Right hindlimb (tissue), 1 donor: ENCODE data around the gene MGAT5.

Experiments
- DNase-seq: peaks from one replicate; pipeline ENCODE4 v3.0.0-alpha.2; 2018

MGAT5 gene

GRCh38 chr2:134370655-134371445, 117.0 kb downstream of the MGAT5 start:
- no peak for DNase-seq

GRCh38 chr2:134372141-134372540, 118.3 kb downstream of the MGAT5 start:
- DNase-seq = no peak

GRCh38 chr2:134372611-134373131, 118.8 kb downstream of the MGAT5 start:
- peak; percentile 88 for DNase-seq

GRCh38 chr2:134375935-134376334, 122.1 kb downstream of the MGAT5 start:
- no peak for DNase-seq

- DNase-seq = no peak
These were observed 123.9 kb downstream of the MGAT5 start for GRCh38 chr2:134377730-134378129.

- no peak for DNase-seq
These were observed 125.4 kb downstream of the MGAT5 start for GRCh38 chr2:134379293-134379692.

- DNase-seq = no peak
These were observed 125.8 kb downstream of the MGAT5 start for GRCh38 chr2:134379722-134380121.

- DNase-seq = no peak
These were observed 127.3 kb downstream of the MGAT5 start for GRCh38 chr2:134381141-134381540.

GRCh38 chr2:134384131-134384530, 130.3 kb downstream of the MGAT5 start:
- no peak for DNase-seq

GRCh38 chr2:134385195-134385594, 131.3 kb downstream of the MGAT5 start:
- no peak for DNase-seq

GRCh38 chr2:134386310-134386709, 132.4 kb downstream of the MGAT5 start:
- no peak for DNase-seq

- no peak for DNase-seq
These were observed 135.5 kb downstream of the MGAT5 start for GRCh38 chr2:134389381-134389780.

- DNase-seq = no peak
These were observed 137.9 kb downstream of the MGAT5 start for GRCh38 chr2:134391751-134392160.

GRCh38 chr2:134392442-134393074, 138.7 kb downstream of the MGAT5 start:
- DNase-seq = no peak

GRCh38 chr2:134393075-134393461, 139.2 kb downstream of the MGAT5 start:
- DNase-seq = no peak

- no peak for DNase-seq
These were observed 141.9 kb downstream of the MGAT5 start for GRCh38 chr2:134395779-134396178.

- no peak for DNase-seq
These were observed 142.6 kb downstream of the MGAT5 start for GRCh38 chr2:134396493-134396892.

GRCh38 chr2:134397146-134397896, 143.4 kb downstream of the MGAT5 start:
- DNase-seq = no peak

GRCh38 chr2:134398300-134398699, 144.4 kb downstream of the MGAT5 start:
- no peak for DNase-seq

- DNase-seq = no peak
These were observed 145.2 kb downstream of the MGAT5 start for GRCh38 chr2:134399096-134399495.

GRCh38 chr2:134401081-134401497, 147.2 kb downstream of the MGAT5 start:
- DNase-seq = peak; percentile 43

GRCh38 chr2:134401789-134402188, 147.9 kb downstream of the MGAT5 start:
- no peak for DNase-seq

GRCh38 chr2:134402410-134402809, 148.5 kb downstream of the MGAT5 start:
- DNase-seq = peak; percentile 42
